GM12864 (cell line): ENCODE measurements around the gene DMAC2.
"Not testable (repeated sequence)": the region's sequence is repeated elsewhere in the genome, so short reads cannot be mapped to it uniquely, and the experiment has no call there.

Source experiments
- DNase-seq: peaks from one replicate; pipeline ENCODE4 v3.0.0-alpha.2; 2011; ENCODE audit warnings: low read depth
- H3K4me3 ChIP-seq: 2 replicates; pipeline ENCODE4 v1.5.1; 2011; ENCODE audit warnings: mild to moderate bottlenecking, low read depth, low read length, control low read depth
- CTCF ChIP-seq: IDR thresholded peaks from 2 replicates; pipeline ENCODE4 v1.5.1; 2011; ENCODE audit warnings: low read depth, mild to moderate bottlenecking, moderate library complexity, low read length, control low read depth, inconsistent platforms; ENCODE audit errors: missing control alignments

DMAC2 gene

DNA sequence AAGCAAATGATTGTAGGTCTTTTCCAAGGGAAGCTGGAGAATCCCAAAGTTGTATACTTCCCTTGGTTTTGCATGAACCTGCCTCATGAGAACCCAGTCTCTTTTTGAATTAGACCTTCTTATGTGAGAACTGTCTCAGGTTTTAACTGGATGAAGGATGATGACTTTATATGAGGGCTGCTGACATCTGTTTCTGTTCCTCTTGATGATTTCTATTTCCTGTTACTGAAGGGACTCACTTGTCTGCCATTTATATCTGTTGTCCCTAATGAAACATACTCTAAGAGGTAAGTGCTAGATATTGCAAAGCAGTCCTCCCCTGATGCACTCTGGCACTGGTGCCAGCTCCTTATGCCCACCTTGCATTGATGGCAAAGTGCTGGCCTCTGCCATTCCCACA is 36.9 kb upstream of the DMAC2 start:
- no peak overlapping the region for H3K4me3 ChIP-seq
- TF ChIP-seq CTCF: no peak

DNA sequence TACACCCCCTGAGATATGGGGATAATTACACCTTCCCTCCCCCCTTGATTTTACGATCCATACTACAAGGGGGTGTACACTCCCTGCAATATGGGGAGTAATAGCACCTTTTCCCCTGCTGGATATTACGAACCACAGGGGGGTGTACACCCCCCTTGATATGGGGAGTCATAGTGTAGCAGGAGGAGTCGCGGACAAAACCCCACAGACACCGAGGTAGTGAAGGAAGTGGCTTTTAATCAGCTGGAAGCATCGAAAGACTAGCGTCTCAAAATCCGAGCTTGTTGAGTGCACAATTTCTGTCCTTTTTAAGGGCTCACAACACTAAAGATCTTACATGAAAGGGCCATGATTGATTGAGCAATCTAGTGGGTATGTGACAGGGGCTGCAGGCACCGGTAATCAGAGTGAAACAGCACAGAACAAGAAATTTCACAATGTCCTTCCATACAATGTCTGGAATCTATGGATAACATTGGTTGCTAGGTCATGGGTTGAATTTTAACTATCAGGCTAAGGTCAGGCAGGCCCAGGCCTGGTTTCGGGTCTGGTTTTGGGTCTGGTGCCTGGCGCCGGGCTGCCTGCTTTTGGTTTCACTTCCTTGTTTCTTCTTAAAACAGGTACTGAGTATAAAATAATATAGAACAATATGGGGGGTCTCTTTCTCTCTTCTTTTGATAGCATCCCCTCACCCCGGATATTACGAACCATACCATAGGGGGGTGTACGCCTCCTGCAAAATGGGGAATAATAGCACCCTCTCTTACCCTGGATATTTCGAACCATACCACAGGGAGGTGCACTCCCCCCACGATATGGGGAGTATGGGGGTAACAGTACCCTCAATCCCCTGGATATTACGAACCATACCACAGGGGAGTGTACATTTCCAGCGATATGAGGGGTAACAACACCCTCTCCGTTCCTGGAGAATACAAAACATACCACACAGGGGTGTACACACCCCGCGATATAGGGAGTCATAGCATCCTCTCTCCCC is 23.8 kb upstream of the DMAC2 start:
- H3K4me3 ChIP-seq, DNase-seq: not testable (repeated sequence)

More for the DNA sequence above, 36.9 kb upstream of the DMAC2 start:
- DNase-seq: no peak

DNA sequence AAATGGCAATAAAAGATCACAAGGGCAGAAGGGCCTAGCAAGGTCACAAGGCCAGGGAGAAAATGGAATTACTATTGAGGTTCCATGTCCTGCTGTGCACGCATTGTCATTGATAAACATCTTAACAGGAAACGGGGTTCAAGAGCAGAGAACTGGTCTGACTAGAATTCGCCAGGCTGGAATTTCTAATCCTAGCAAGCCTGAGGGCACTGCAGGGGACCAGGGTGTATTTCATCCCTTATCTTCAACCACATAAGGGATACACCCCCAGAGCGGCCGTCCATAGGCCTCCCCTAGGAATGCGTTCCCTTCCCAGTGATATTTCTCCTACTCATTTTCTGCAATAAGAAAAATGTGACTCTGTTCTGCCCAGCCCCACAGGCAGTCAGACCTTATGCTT is 22.8 kb upstream of the DMAC2 start:
- no peak for TF ChIP-seq CTCF
- DNase-seq: no peak

DNA sequence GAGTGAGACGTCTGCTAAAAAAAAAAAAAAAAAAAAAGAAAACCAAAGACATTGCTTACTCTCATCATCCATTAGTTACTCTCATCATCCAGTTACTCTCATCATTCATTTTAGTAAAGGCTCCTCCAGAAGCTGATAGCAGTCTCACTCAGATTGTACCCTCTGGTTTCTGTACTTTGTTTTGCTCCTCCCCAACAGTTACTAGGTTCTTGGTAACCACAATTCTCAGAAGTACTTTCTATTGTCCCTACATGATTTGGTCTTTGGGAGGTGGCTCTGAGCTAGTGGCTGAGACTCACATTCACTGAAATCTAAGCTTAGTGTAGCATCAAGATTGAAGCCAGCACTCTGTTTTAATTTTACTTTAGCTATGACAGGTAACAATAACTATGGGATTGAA is 17.5 kb upstream of the DMAC2 start:
- no peak for TF ChIP-seq CTCF
- DNase-seq: peak; percentile 72
- H3K4me3 ChIP-seq: no peak overlapping the region

More for the DNA sequence above, 22.8 kb upstream of the DMAC2 start:
- no peak overlapping the region for H3K4me3 ChIP-seq

DNA sequence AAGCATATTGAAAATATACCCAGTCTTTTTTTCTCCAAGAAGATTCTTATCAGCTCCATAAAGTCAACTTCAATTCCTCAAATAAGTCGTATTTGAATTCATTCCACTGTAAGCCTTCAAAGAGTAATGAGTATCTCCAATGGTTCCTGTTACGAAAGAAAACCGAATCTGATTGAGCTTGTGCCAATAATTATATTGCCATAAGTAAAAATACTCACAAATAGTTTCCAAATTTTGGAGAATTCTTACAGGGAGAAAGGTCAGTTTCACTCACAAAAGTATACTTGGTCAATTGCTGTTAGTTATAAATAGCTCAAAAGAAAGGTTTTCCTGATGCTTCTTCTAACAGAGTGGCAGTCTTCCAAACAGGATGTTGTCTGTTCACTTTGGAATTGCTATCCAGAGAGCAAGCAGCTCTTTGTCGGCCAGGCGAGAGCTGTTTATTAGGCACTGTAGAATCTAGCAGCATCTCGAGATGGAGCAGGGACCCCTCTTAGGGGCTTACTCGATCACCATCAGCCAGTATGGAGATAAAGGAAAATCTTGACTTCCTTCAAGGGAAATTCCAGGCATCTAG is 16.7 kb upstream of the DMAC2 start:
- no peak for TF ChIP-seq CTCF
- DNase-seq: no peak
- no peak overlapping the region for H3K4me3 ChIP-seq

- TF ChIP-seq CTCF: no peak
- DNase-seq: no peak
- H3K4me3 ChIP-seq: no peak overlapping the region
Measured at GRCh38 chr19:41455936-41456335, 16.2 kb upstream of the DMAC2 start.

- no peak for TF ChIP-seq CTCF
- DNase-seq: no peak
- H3K4me3 ChIP-seq: no peak overlapping the region
Measured at GRCh38 chr19:41452584-41453275, 13.0 kb upstream of the DMAC2 start.
